Esophagus squamous epithelium (tissue), 5 donors: ENCODE results near the gene PGM5. TPM values are rescaled to one million over a fixed set of nuclear protein-coding genes. Genes with fewer than 3 reads are reported as not detected.

Experiments used
- DNase-seq: peaks from one replicate; lab custom pipeline; 2025; lab: John Stamatoyannopoulos, UW
- H3K27ac ChIP-seq, 4 donors: fragments of 200-600 bp; sonication (generic); one replicate each; pipeline ENCODE4 v1.5.1; 2016 to 2019; ENCODE audit warnings: mild to moderate bottlenecking in 1 of 4
- H3K27me3 ChIP-seq, 4 donors: fragments of 200-600 bp; sonication (generic); 1 replicate in 3 of 4; 2 replicates in 1 of 4; pipeline versions ENCODE4 v1.5.1 to v1.6.0; 2017 to 2021; ENCODE audit warnings: antibody characterized with exemption in 1 of 4
- H3K36me3 ChIP-seq, 3 donors: fragments of 200-600 bp; sonication (generic); one replicate each; pipeline ENCODE4 v1.5.1; 2016 to 2019
- H3K4me1 ChIP-seq, 3 donors: fragments of 200-600 bp; sonication (generic); one replicate each; pipeline ENCODE4 v1.5.1; 2017 to 2019
- H3K4me3 ChIP-seq, 4 donors: fragments of 200-600 bp; sonication (generic); 1 replicate in 3 of 4; 2 replicates in 1 of 4; pipeline ENCODE4 v1.5.1; 2016 to 2019; ENCODE audit warnings: mild to moderate bottlenecking in 2 of 4, moderate library complexity in 1 of 4
- H3K9me3 ChIP-seq, 3 donors: fragments of 200-600 bp; sonication (generic); one replicate each; pipeline ENCODE4 v1.5.1; 2016 to 2019
- POLR2A ChIP-seq, 4 donors: fragments of 450-650 bp; IDR thresholded peaks; one replicate each; pipeline ENCODE4 v1.6.1; 2017; ENCODE audit warnings: antibody characterized with exemption in 4 of 4, mild to moderate bottlenecking in 4 of 4, moderate library complexity in 3 of 4
- WGBS, 2 donors: methylation state at CpG; one replicate each; pipeline ENCODE4 v1.1.5; 2018; 5-methylcytosine and 5-hydroxymethylcytosine counted together
- intact Hi-C: fragments of 100-400 bp; cut with DNase I; formaldehyde crosslinking; loops from one replicate; pipeline ENCODE4 v1.15.0; 2022
- total RNA-seq, 4 donors: library from RNA; depleted of rRNA; stranded (reverse); fragments of >200 nt; gene quantifications; one replicate each; pipeline ENCODE4 v1.1.0, GENCODE V29; 2016
- TF ChIP-seq, protein P1 (sequence below), 6 experiments: fragments of 450-650 bp in 4 of 6; fragments of 200-600 bp in 2 of 6; sonication (generic) in 2 of 6; IDR thresholded peaks; one replicate each; pipeline ENCODE4 v1.5.1; 2016 to 2019; ENCODE audit warnings: antibody characterized with exemption in 6 of 6, mild to moderate bottlenecking in 4 of 6, moderate library complexity in 4 of 6
- donor health status: DM: yes; HTN: yes; CAD: no.

Gene PGM5
- total RNA-seq, 4 donors from 2014 or later: 4.5 to 112 (median 20.8) TPM

- Histone ChIP-seq H3K4me1 (peaks cover 0 to 36% (median 8%) of the 10 kb centered on the region in 3 donors), H3K27ac (peak overlapping the region in 3 of 4 donors; percentile 49 to 62 (median 58)), H3K27me3 (no peaks in the 10 kb centered on the region), H3K4me3 (no peak overlapping the region), H3K9me3 (no peaks in the 10 kb centered on the region), H3K36me3 (no peaks in the 10 kb centered on the region)
- WGBS, 2 donors: 37 to 41% methylated on average over 3 of the region's 3 CpGs
- intact Hi-C loops: no loop called here
- no peak for DNase-seq
- no peak for TF ChIP-seq POLR2A (IDR thresholded peaks at IDR 0.05)
- TF ChIP-seq, protein P1, sequence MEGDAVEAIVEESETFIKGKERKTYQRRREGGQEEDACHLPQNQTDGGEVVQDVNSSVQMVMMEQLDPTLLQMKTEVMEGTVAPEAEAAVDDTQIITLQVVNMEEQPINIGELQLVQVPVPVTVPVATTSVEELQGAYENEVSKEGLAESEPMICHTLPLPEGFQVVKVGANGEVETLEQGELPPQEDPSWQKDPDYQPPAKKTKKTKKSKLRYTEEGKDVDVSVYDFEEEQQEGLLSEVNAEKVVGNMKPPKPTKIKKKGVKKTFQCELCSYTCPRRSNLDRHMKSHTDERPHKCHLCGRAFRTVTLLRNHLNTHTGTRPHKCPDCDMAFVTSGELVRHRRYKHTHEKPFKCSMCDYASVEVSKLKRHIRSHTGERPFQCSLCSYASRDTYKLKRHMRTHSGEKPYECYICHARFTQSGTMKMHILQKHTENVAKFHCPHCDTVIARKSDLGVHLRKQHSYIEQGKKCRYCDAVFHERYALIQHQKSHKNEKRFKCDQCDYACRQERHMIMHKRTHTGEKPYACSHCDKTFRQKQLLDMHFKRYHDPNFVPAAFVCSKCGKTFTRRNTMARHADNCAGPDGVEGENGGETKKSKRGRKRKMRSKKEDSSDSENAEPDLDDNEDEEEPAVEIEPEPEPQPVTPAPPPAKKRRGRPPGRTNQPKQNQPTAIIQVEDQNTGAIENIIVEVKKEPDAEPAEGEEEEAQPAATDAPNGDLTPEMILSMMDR (IDR thresholded peaks at IDR 0.05): no peak
Measured at GRCh38 chr9:68522954-68523353, 166.5 kb downstream of the PGM5 start.

DNA sequence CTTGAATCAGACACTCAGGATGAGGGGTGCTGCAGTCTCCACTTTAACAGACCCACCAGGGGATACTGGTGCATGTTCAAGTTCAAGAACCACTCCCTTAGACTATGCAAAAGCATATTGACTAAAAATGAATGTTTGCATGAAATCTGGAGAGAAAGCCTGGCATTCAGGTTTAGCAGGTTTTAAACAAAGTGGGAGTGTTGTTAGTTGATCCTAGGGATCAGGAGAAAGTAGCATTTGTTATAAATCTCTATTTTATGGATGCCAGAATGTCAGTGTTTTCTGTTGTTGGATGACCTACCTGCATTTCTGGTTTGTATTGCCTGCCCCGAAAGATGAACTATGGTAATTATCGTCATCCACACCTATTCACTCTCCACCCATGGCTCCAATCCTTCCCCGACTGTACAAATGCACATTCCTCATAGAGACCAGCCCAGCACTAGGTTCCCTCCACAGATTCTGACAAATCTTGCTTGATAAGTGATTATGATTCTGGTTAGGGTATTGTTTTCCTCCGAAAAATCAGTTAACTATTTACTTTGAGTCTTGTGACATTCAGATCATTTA is 167.0 kb downstream of the PGM5 start:
- Histone ChIP-seq H3K27ac (peak overlapping the region in 3 of 4 donors; percentile 49 to 62 (median 58)), H3K27me3 (no peaks in the 10 kb centered on the region), H3K4me1 (peaks cover 0 to 41% (median 8%) of the 10 kb centered on the region in 3 donors), H3K9me3 (no peaks in the 10 kb centered on the region), H3K4me3 (no peak overlapping the region), H3K36me3 (no peaks in the 10 kb centered on the region)
- TF ChIP-seq POLR2A (IDR thresholded peaks at IDR 0.05): no peak
- TF ChIP-seq, protein P1 (IDR thresholded peaks at IDR 0.05): no peak
- WGBS, 2 donors: 25 to 48% methylated on average over 4 of the region's 4 CpGs
- DNase-seq: no peak
- intact Hi-C loops: no loop called here

DNA sequence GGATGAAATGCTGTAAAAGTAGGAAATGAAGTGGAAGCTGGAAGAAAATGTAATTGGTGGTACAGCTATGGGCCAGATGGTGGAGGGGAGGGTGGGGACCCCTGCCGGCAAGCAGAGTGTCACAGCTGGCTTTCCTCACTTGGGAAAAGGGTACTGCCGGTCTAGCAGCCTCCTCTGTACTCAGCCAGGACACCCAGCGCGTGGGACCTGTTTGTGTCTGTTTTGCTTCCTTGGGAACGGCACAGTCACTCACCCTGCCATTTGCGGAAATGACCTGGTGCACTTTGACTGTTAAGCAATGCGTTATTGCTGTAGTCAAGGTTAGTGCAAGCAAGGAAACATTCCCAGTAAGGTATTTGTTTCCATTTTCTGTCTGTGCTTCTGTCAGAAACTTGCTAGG is 174.2 kb downstream of the PGM5 start:
- TF ChIP-seq, protein P1 (IDR thresholded peaks at IDR 0.05): no peak
- no peak for TF ChIP-seq POLR2A (IDR thresholded peaks at IDR 0.05)
- 42 to 49% methylated on average over 7 of the region's 7 CpGs for WGBS, 2 donors
- intact Hi-C loops: no loop called here
- H3K27me3 ChIP-seq: no peaks in the 10 kb centered on the region
- peaks cover 0 to 28% (median 4%) of the 10 kb centered on the region in 3 donors for H3K4me1 ChIP-seq
- H3K27ac ChIP-seq: peak overlapping the region in 3 of 4 donors; percentile 34 to 70 (median 41)
- H3K9me3 ChIP-seq: no peaks in the 10 kb centered on the region
- H3K36me3 ChIP-seq: peaks cover 0 to 13% (median 0%) of the 10 kb centered on the region in 3 donors
- DNase-seq: no peak
- H3K4me3 ChIP-seq: no peak overlapping the region

- H3K27me3 ChIP-seq: no peaks in the 10 kb centered on the region
- no peaks in the 10 kb centered on the region for H3K9me3 ChIP-seq
- intact Hi-C loops: no loop called here
- TF ChIP-seq POLR2A (IDR thresholded peaks at IDR 0.05): no peak
- TF ChIP-seq, protein P1 (IDR thresholded peaks at IDR 0.05): no peak
- peak overlapping the region in 3 of 4 donors; percentile 41 to 69 (median 45) for H3K27ac ChIP-seq
- 71 to 76% methylated on average over 4 of the region's 4 CpGs for WGBS, 2 donors
- H3K4me1 ChIP-seq: peaks cover 0 to 28% (median 4%) of the 10 kb centered on the region in 3 donors
- H3K36me3 ChIP-seq: peaks cover 0 to 13% (median 0%) of the 10 kb centered on the region in 3 donors
- no peak overlapping the region for H3K4me3 ChIP-seq
- no peak for DNase-seq
Measured at GRCh38 chr9:68532131-68532530, 175.7 kb downstream of the PGM5 start.

DNA sequence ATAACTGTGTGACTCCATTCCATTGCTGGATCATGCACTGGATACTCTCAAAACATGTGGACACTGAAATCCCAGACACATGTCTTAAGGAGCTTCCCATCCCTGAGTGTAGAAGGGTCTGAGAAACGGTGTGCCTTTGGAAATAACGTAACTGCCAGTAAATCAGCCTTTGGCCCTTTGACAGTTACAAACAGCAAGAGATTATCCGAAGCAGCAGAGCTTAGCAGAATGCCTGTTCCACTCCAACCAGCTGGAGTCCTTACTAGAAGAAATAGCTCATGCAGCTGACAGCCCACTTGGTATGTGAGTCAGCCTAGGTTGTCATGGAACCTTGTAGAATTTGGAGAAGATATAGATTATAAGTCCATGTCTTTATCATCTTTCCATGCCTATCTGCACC is 177.3 kb downstream of the PGM5 start:
- intact Hi-C loops: no loop called here
- H3K36me3 ChIP-seq: peaks cover 0 to 13% (median 0%) of the 10 kb centered on the region in 3 donors
- no peak for DNase-seq
- TF ChIP-seq, protein P1 (IDR thresholded peaks at IDR 0.05): no peak
- no peak for TF ChIP-seq POLR2A (IDR thresholded peaks at IDR 0.05)
- H3K27ac ChIP-seq: peak overlapping the region in 1 of 4 donors; percentile 10
- H3K4me3 ChIP-seq: no peak overlapping the region
- no peaks in the 10 kb centered on the region for H3K27me3 ChIP-seq
- WGBS, 2 donors: 37 to 57% methylated on average over 2 to 3 of the region's 3 CpGs
- H3K9me3 ChIP-seq: no peaks in the 10 kb centered on the region
- H3K4me1 ChIP-seq: peaks cover 0 to 21% (median 4%) of the 10 kb centered on the region in 3 donors
